GM18508 (cell line): ENCODE results near the gene ZNF316.
"Not testable (repeated sequence)": the region's sequence is repeated elsewhere in the genome, so short reads cannot be mapped to it uniquely, and the experiment has no call there.

Experiments used
- ATAC-seq: cut with Tn5 transposase; IDR thresholded peaks from one replicate; pipeline ENCODE4 v1.9.1; 2021; ENCODE audit warnings: moderate number of reproducible peaks; ENCODE audit not compliant: insufficient read depth, unreplicated experiment

Gene ZNF316

GRCh38 chr7:6621195-6622133 is 15.7 kb upstream of the ZNF316 start:
- ATAC-seq: no peak

GRCh38 chr7:6622134-6622710 is 14.9 kb upstream of the ZNF316 start:
- no peak for ATAC-seq

GRCh38 chr7:6623589-6624245 is 13.4 kb upstream of the ZNF316 start:
- no peak for ATAC-seq

- ATAC-seq: no peak
Observed at GRCh38 chr7:6624246-6624611, 12.9 kb upstream of the ZNF316 start.

- no peak for ATAC-seq
Observed at GRCh38 chr7:6628045-6628444, 9.1 kb upstream of the ZNF316 start.

GRCh38 chr7:6630007-6630849 is 6.9 kb upstream of the ZNF316 start:
- ATAC-seq: no peak

- no peak for ATAC-seq
Observed at GRCh38 chr7:6631605-6632004, 5.5 kb upstream of the ZNF316 start.

GRCh38 chr7:6634021-6634420 is 3.1 kb upstream of the ZNF316 start:
- ATAC-seq: no peak

GRCh38 chr7:6634971-6635370 is 2.1 kb upstream of the ZNF316 start:
- ATAC-seq: not testable (repeated sequence)

GRCh38 chr7:6637544-6638229 is 569 bp downstream of the ZNF316 start:
- ATAC-seq: peak; percentile 64

GRCh38 chr7:6639032-6639431 is 1.9 kb downstream of the ZNF316 start:
- no peak for ATAC-seq

- no peak for ATAC-seq
Observed at GRCh38 chr7:6639627-6640026, 2.5 kb downstream of the ZNF316 start.

- no peak for ATAC-seq
Observed at GRCh38 chr7:6640246-6640721, 3.2 kb downstream of the ZNF316 start.

- ATAC-seq: no peak
Observed at GRCh38 chr7:6641305-6642035, 4.4 kb downstream of the ZNF316 start.

GRCh38 chr7:6642239-6642839 is 5.2 kb downstream of the ZNF316 start:
- ATAC-seq: no peak

GRCh38 chr7:6642861-6643640 is 5.9 kb downstream of the ZNF316 start:
- ATAC-seq: no peak

- ATAC-seq: no peak
Observed at GRCh38 chr7:6643915-6644625, 7.0 kb downstream of the ZNF316 start.
